ENCODE results near the gene LYRM9.
"Not testable (repeated sequence)": the region's sequence is repeated elsewhere in the genome, so short reads cannot be mapped to it uniquely, and the experiment has no call there.

The LYRM9 gene

GRCh38 chr17:27892866-27893769 lies at the start of gene LYRM9:
TSS of gene LYRM9 (minus strand) at chr17:27893365. CDS start at chr17:27882694, 10,671 bp downstream.
- peak; percentile 81 to 86 for DNase-seq (ENCODE audit: low read depth in 2 of 2, low spot score in 1 of 2)

DNA sequence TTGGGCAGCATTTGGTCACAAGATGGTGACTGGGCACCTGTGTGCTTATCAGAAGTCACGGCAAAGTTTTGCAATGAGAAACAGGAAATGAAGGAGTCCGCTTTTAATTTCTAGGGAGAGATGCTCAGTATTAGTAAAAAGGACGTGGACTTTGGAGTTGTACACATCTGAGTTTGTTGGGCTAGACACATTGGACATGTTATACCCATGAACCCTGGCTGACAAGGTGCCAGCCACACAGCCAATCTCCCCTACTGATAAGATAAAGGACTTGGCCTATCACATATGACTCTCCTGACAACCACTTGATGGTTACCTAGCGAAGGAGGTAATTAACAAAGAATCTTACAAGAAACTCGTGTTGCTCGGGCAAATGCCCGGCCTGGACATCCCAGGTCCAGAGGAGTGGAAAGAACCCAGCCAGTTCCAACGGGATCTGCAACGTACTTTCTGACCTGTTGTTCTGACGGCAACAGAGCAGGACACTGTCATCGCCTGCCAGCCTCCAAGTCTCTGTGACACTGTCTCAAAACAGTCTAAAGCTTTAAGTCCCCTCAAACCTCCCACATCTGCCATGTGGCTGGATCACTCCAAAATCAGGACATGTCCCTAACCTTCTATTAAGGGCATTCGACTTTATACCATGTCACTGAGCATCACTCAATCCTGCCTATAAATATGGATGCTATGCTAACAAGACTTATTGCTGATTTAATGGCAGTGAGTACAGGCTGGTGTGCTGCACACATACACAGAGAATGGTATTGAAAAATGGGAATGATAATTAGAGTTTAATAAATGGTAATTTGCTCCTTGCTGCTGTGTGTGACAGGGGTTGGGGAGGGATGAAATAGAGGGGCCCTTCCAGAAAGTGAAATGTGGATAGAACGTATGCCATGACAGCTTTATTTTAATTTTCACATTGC lies 47.6 kb upstream of the LYRM9 start:
- no peak for DNase-seq (ENCODE audit: low read depth in 2 of 2, low spot score in 1 of 2)

DNA sequence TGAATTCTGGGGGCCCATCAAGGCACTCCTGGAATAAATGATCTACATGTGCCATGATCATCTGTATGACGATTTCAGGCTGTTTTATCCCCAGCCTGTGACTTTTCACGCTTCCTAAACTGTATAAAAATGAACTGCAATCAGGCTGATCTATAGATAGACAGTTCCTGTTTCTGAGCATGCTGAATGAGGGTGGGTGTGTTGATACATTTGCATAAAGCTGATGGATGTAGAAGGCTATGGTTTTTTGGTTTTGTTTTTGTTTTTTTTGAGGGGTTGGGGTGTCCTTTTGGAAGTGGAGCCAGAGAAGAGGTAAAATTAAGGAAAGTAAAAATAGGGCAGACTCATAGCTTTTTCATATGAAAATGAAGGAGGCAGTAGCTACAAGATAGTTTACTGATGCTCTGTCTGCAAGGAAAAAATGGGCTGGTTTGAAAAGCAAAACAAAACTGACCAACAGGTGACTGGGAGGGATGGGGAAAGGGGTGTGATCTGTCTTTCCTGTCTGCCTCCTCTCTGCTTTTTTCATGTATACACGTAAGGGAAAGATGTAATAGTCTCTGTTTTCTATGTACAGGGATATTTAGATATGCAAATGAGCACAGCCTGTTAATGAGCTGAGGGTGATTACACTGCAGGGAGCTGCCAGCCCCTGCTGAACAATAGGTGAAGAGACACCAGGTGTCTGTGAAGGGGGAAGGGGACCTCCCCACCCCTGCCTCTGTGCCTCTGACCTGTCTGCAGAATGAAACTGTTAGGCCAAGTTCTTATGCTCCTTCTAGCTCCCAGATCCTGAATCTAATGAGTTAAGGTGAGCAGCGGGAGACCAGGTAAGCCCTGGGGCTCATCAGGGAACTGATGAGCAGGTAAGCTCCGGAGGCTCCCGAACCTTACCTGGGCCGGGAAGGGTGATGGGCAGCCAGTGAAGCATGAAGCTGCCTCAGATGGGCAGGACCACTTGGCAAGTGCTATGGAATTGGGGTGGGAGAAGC lies 46.6 kb upstream of the LYRM9 start:
- no peak for DNase-seq (ENCODE audit: low read depth in 2 of 2, low spot score in 1 of 2)

DNA sequence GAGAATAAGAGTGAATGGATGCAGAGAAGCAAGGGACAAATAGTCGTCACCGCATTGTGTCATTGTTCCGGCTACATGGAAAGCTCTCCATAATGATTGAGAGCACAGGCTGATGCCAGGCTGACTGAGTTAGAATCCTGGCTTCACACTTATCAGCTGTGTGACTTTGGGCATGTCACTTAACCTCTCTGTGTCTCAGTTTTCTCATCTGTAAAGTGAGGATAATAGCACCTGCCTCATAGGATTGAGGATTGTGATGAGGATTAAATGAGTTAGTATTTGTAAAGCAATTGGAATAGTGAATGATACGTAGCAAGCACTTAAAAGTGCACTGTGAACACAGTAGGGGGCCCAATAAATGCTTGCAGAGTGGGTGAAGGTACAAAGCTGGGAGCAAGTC lies 45.7 kb upstream of the LYRM9 start:
- no peak for DNase-seq (ENCODE audit: low read depth in 2 of 2, low spot score in 1 of 2)

GRCh38 chr17:27938241-27938640 lies 45.1 kb upstream of the LYRM9 start:
- DNase-seq (ENCODE audit: low read depth in 2 of 2, low spot score in 1 of 2): no peak

DNA sequence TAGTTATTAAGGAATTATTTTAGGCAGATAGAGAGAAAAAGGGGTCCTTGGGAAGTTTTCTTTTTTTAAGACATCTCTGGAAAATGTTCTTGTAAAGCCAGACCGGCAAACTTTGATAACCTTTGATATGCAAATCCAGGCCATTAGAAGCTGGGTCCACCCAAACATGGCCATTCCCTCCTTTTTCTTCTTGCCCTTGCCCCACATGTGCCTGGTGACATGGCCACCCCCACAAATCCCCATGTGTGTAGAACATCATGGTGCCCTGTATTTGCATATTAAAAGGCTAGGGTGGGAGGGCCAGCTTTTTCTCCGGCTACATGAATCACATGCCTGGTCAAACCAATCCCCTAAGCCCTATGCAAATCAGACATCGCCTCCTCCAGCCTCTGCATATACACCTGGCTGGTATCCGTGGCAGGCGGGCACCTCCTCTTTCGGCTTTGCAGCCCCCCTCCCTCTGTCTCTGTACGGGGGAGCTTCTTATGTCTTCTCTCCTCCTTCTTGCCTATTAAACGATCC lies 43.9 kb upstream of the LYRM9 start:
- DNase-seq (ENCODE audit: low read depth in 2 of 2, low spot score in 1 of 2): no peak

GRCh38 chr17:27930000-27930399 lies 36.8 kb upstream of the LYRM9 start:
- DNase-seq (ENCODE audit: low read depth in 2 of 2, low spot score in 1 of 2): no peak

DNA sequence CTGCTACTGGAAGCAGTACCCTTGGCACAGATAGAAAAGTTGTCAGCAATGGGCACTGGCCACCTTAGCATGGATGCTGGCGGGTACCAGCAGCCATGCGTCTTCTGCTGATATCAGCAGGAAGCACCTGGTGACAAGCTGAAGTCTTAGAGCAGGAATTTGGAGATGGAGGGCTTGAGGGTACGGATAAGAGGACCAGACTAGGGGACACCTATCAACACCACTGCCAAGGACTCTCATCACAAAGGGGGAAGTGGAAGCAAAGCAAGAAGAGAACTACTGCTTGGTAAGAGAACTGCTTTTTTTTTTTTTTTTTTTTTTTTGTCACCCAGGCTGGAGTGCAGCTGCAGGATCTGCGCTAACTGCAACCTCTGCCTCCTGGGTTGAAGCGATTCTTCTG lies 35.4 kb upstream of the LYRM9 start:
- DNase-seq (ENCODE audit: low read depth in 2 of 2, low spot score in 1 of 2): no peak

- no peak for DNase-seq (ENCODE audit: low read depth in 2 of 2, low spot score in 1 of 2)
Measured at GRCh38 chr17:27927781-27928180, 34.6 kb upstream of the LYRM9 start.

DNA sequence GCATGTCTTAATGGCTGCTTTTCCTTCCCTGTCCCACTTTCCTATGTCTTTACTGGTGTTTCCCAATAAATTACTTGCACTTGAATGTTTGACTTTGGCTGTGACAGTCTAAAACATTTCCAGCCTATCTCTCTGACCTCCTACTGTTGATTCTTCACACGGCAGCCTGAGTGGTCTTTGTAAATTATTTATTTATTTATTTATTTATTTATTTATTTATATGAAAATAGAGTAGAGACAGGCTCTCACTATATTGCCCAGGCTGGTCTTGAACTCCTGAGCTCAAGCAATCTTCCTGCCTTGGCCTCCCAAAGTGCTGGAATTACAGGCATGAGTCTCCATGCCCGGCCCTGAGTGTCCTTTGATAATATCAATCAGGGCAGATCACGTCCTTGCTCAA lies 28.4 kb upstream of the LYRM9 start:
- DNase-seq (ENCODE audit: low read depth in 2 of 2, low spot score in 1 of 2): no peak

DNA sequence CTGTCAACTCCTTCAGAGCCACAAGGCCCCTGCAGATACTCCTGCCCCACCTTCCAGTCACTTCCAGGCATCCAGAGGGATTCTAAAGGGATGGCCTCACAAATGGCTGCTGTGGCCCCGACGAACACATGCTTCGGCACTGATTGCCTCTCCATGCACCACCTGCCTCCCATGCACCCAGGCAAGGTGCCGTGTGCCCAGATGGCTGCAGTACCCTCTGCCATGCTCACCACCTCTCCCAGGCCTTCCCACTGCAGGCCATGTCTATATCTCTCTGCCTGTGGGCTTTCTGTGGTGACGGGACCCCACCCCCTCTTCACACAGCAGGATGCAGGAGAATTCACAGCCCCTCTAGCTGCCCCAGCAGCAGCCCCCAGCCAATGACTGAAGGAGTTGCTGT lies 27.9 kb upstream of the LYRM9 start:
- DNase-seq (ENCODE audit: low read depth in 2 of 2, low spot score in 1 of 2): no peak

DNA sequence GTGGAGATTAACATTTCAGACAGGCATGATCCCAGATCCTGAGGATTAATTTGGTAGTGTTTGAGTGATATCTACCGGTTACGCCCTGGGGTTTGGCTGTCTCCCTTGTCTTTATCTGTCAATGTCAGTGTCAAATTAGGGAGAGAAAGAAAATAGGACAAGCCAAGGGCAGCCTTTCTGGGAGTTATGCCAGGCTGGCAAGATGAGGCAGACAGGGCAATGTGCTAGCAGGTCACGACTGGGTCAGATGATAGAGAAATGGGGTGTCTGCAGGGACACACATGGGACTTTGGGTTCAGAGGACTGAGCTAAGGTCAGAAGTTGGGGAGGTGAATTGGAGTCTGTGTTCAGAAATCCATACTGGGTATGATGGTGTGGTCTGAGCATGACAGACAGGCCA lies 27.4 kb upstream of the LYRM9 start:
- no peak for DNase-seq (ENCODE audit: low read depth in 2 of 2, low spot score in 1 of 2)

GRCh38 chr17:27919079-27919478 lies 25.9 kb upstream of the LYRM9 start:
- DNase-seq (ENCODE audit: low read depth in 2 of 2, low spot score in 1 of 2): no peak

- DNase-seq (ENCODE audit: low read depth in 2 of 2, low spot score in 1 of 2): no peak
Measured at GRCh38 chr17:27918498-27918897, 25.3 kb upstream of the LYRM9 start.

GRCh38 chr17:27917000-27917399 lies 23.8 kb upstream of the LYRM9 start:
- no peak for DNase-seq (ENCODE audit: low read depth in 2 of 2, low spot score in 1 of 2)

GRCh38 chr17:27915709-27916108 lies 22.5 kb upstream of the LYRM9 start:
- no peak for DNase-seq (ENCODE audit: low read depth in 2 of 2, low spot score in 1 of 2)

DNA sequence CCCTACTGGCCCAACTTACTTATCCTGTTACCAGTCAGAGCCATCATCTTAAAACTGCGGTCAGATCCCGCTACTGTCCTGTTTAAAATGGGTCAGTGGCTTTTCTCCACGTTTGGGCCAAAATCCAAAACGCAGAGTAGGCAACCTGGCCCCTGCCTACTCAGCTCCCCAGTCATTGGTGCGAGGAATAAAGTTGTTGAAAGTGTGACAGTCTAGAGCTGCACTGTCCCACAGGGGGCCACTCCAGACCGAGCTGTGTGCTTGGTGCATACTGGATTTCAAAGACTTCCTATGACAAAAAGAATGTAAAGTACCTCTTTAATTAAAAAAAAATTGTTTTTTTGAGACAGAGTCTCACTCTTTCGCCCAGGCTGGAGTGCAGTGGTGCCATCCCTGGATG lies 21.2 kb upstream of the LYRM9 start:
- no peak for DNase-seq (ENCODE audit: low read depth in 2 of 2, low spot score in 1 of 2)

GRCh38 chr17:27912964-27913363 lies 19.8 kb upstream of the LYRM9 start:
- DNase-seq (ENCODE audit: low read depth in 2 of 2, low spot score in 1 of 2): no peak

DNA sequence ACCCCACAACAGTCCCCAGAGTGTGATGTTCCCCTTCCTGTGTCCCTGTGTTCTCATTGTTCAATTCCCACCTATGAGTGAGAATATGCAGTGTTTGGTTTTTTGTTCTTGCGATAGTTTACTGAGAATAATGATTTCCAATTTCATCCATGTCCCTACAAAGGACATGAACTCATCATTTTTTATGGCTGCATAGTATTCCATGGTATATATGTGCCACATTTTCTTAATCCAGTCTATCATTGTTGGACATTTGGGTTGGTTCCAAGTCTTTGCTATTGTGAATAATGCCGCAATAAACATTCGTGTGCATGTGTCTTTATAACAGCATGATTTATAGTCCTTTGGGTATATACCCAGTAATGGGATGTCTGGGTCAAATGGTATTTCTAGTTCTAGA lies 19.1 kb upstream of the LYRM9 start:
- not testable (repeated sequence) for DNase-seq (ENCODE audit: low read depth in 2 of 2, low spot score in 1 of 2)

GRCh38 chr17:27907976-27908558 lies 14.9 kb upstream of the LYRM9 start:
- DNase-seq (ENCODE audit: low read depth in 2 of 2, low spot score in 1 of 2): no peak

Measured in stimulated activated CD8-positive, alpha-beta memory T cell treated with anti-CD3 and anti-CD28 coated beads, Interleukin-4, amount 100 ng/mL, for 4 hours (primary cell).